ENCODE data around the gene ADGB.

Gene ADGB

GRCh38 chr6:146634022-146634421, 35.2 kb downstream of the ADGB start:
- no peak for DNase-seq (ENCODE audit: low spot score)

- no peak for DNase-seq (ENCODE audit: low spot score)
Observed at GRCh38 chr6:146635165-146635564, 36.4 kb downstream of the ADGB start.

GRCh38 chr6:146636481-146636880, 37.7 kb downstream of the ADGB start:
- no peak for DNase-seq (ENCODE audit: low spot score)

GRCh38 chr6:146642921-146643320, 44.1 kb downstream of the ADGB start:
- DNase-seq (ENCODE audit: low spot score): no peak

GRCh38 chr6:146650799-146651481, 52.2 kb downstream of the ADGB start:
- DNase-seq (ENCODE audit: low spot score): peak; percentile 92

- peak; percentile 92 for DNase-seq (ENCODE audit: low spot score)
Observed at GRCh38 chr6:146651482-146651863, 52.7 kb downstream of the ADGB start.

GRCh38 chr6:146657432-146657831, 58.7 kb downstream of the ADGB start:
- no peak for DNase-seq (ENCODE audit: low spot score)

- no peak for DNase-seq (ENCODE audit: low spot score)
Observed at GRCh38 chr6:146664871-146665360, 66.1 kb downstream of the ADGB start.

GRCh38 chr6:146666909-146667308, 68.1 kb downstream of the ADGB start:
- no peak for DNase-seq (ENCODE audit: low spot score)

GRCh38 chr6:146670161-146670560, 71.4 kb downstream of the ADGB start:
- DNase-seq (ENCODE audit: low spot score): no peak

- DNase-seq (ENCODE audit: low spot score): no peak
Observed at GRCh38 chr6:146673069-146673468, 74.3 kb downstream of the ADGB start.

GRCh38 chr6:146679386-146679785, 80.6 kb downstream of the ADGB start:
- no peak for DNase-seq (ENCODE audit: low spot score)

GRCh38 chr6:146682919-146683318, 84.1 kb downstream of the ADGB start:
- no peak for DNase-seq (ENCODE audit: low spot score)

GRCh38 chr6:146689806-146690205, 91.0 kb downstream of the ADGB start:
- no peak for DNase-seq (ENCODE audit: low spot score)

- DNase-seq (ENCODE audit: low spot score): no peak
Observed at GRCh38 chr6:146693342-146693741, 94.6 kb downstream of the ADGB start.

GRCh38 chr6:146697921-146698320, 99.1 kb downstream of the ADGB start:
- DNase-seq (ENCODE audit: low spot score): no peak

GRCh38 chr6:146700078-146700686, 101.4 kb downstream of the ADGB start:
- DNase-seq (ENCODE audit: low spot score): peak; percentile 79

GRCh38 chr6:146701632-146702031, 102.9 kb downstream of the ADGB start:
- DNase-seq (ENCODE audit: low spot score): no peak

- no peak for DNase-seq (ENCODE audit: low spot score)
Observed at GRCh38 chr6:146709036-146709622, 110.4 kb downstream of the ADGB start.

GRCh38 chr6:146719387-146719786, 120.6 kb downstream of the ADGB start:
- DNase-seq (ENCODE audit: low spot score): no peak

GRCh38 chr6:146739696-146740095, 140.9 kb downstream of the ADGB start:
- peak; percentile 87 for DNase-seq (ENCODE audit: low spot score)

GRCh38 chr6:146741609-146742008, 142.8 kb downstream of the ADGB start:
- DNase-seq (ENCODE audit: low spot score): no peak

- DNase-seq (ENCODE audit: low spot score): no peak
Observed at GRCh38 chr6:146753306-146753705, 154.5 kb downstream of the ADGB start.

All from SK-N-DZ (cell line).